ENCODE data around the gene EFHD2.
"Not testable (repeated sequence)": the region's sequence is repeated elsewhere in the genome, so short reads cannot be mapped to it uniquely, and the experiment has no call there.

Gene EFHD2

GRCh38 chr1:15433471-15433870 is 23.8 kb downstream of the EFHD2 start:
- Histone ChIP-seq H3K36me3 (replicated peaks) (no peaks in the 10 kb centered on the region), H3K27me3 (replicated peaks) (no peaks in the 10 kb centered on the region), H3K27ac (no peak overlapping the region), H3K4me3 (ENCODE audit: low read depth, low read length) (no peak overlapping the region)
- TF ChIP-seq CTCF (IDR thresholded peaks at IDR 0.05; ENCODE audit: low read depth, low read length, missing control alignments): no peak
- no peak for DNase-seq
- in situ Hi-C loops (cut with HindIII; ENCODE audit: low pct_ligation_motif_present, low sequenced_read_pairs): no loop called here

GRCh38 chr1:15434739-15435138 is 25.1 kb downstream of the EFHD2 start:
- H3K36me3 ChIP-seq (replicated peaks); H3K4me3 ChIP-seq (ENCODE audit: low read depth, low read length); H3K27me3 ChIP-seq (replicated peaks); H3K27ac ChIP-seq; DNase-seq; in situ Hi-C loops (cut with HindIII; ENCODE audit: low pct_ligation_motif_present, low sequenced_read_pairs): not testable (repeated sequence)

GRCh38 chr1:15435239-15436077 is 25.8 kb downstream of the EFHD2 start:
- DNase-seq: no peak
- Histone ChIP-seq H3K36me3 (replicated peaks) (no peaks in the 10 kb centered on the region), H3K27me3 (replicated peaks) (no peaks in the 10 kb centered on the region), H3K4me3 (ENCODE audit: low read depth, low read length) (no peak overlapping the region), H3K27ac (no peak overlapping the region)
- no peak for TF ChIP-seq CTCF (IDR thresholded peaks at IDR 0.05; ENCODE audit: low read depth, low read length, missing control alignments)
- in situ Hi-C loops (cut with HindIII; ENCODE audit: low pct_ligation_motif_present, low sequenced_read_pairs): no loop called here

- Histone ChIP-seq H3K36me3 (replicated peaks) (no peaks in the 10 kb centered on the region), H3K27me3 (replicated peaks) (no peaks in the 10 kb centered on the region), H3K27ac (no peak overlapping the region), H3K4me3 (ENCODE audit: low read depth, low read length) (no peak overlapping the region)
- in situ Hi-C loops (cut with HindIII; ENCODE audit: low pct_ligation_motif_present, low sequenced_read_pairs): no loop called here
- no peak for DNase-seq
- TF ChIP-seq CTCF (IDR thresholded peaks at IDR 0.05; ENCODE audit: low read depth, low read length, missing control alignments): no peak
Observed at GRCh38 chr1:15436881-15437442, 27.3 kb downstream of the EFHD2 start.

- Histone ChIP-seq H3K36me3 (replicated peaks) (no peaks in the 10 kb centered on the region), H3K27me3 (replicated peaks) (no peaks in the 10 kb centered on the region), H3K27ac (no peak overlapping the region), H3K4me3 (ENCODE audit: low read depth, low read length) (no peak overlapping the region)
- in situ Hi-C loops (cut with HindIII; ENCODE audit: low pct_ligation_motif_present, low sequenced_read_pairs): no loop called here
- no peak for DNase-seq
- TF ChIP-seq CTCF (IDR thresholded peaks at IDR 0.05; ENCODE audit: low read depth, low read length, missing control alignments): no peak
Observed at GRCh38 chr1:15439325-15439724, 29.6 kb downstream of the EFHD2 start.

GRCh38 chr1:15440357-15440756 is 30.7 kb downstream of the EFHD2 start:
- no peaks in the 10 kb centered on the region for H3K27me3 ChIP-seq (replicated peaks)
- no peak overlapping the region for H3K27ac ChIP-seq
- in situ Hi-C loops (cut with HindIII; ENCODE audit: low pct_ligation_motif_present, low sequenced_read_pairs): no loop called here
- no peak overlapping the region for H3K4me3 ChIP-seq (ENCODE audit: low read depth, low read length)
- no peak for DNase-seq
- no peaks in the 10 kb centered on the region for H3K36me3 ChIP-seq (replicated peaks)
- TF ChIP-seq CTCF (IDR thresholded peaks at IDR 0.05; ENCODE audit: low read depth, low read length, missing control alignments): no peak

Measured in brain microvascular endothelial cell (primary cell).